Lower lobe of right lung (tissue), 2 donors: Measurements from ENCODE around the gene SSH2. TPM values are rescaled to one million over a fixed set of nuclear protein-coding genes. Genes with fewer than 3 reads are reported as not detected.

Experiments
- ATAC-seq, 2 donors: fragments of 200-7000 bp; cut with Tn5 transposase; one replicate each; pipeline ENCODE4 v1.9.1; 2020 to 2022; ENCODE audit warnings: mild to moderate bottlenecking in 2 of 2, moderate library complexity in 2 of 2
- DNase-seq: peaks from one replicate; pipeline ENCODE4 v3.0.0-alpha.2; 2020
- H3K27ac ChIP-seq: fragments of 200-600 bp; one replicate; pipeline ENCODE4 v1.8.0; 2022
- H3K27me3 ChIP-seq: fragments of 200-600 bp; one replicate; pipeline ENCODE4 v1.8.0; 2022; ENCODE audit warnings: low read depth
- H3K36me3 ChIP-seq: fragments of 200-600 bp; one replicate; pipeline ENCODE4 v1.8.0; 2022; ENCODE audit warnings: mild to moderate bottlenecking
- H3K4me1 ChIP-seq: fragments of 200-600 bp; one replicate; pipeline ENCODE4 v1.8.0; 2022
- H3K4me3 ChIP-seq: fragments of 200-600 bp; one replicate; pipeline ENCODE4 v1.8.0; 2022; ENCODE audit warnings: mild to moderate bottlenecking
- H3K9me3 ChIP-seq: fragments of 200-600 bp; one replicate; pipeline ENCODE4 v1.8.0; 2022
- CTCF ChIP-seq: fragments of 200-600 bp; IDR thresholded peaks from one replicate; pipeline ENCODE4 v1.8.0; 2022; ENCODE audit warnings: antibody characterized with exemption, mild to moderate bottlenecking
- intact Hi-C: fragments of 100-400 bp; cut with DNase I; formaldehyde crosslinking; loops from one replicate; pipeline ENCODE4 v1.11.0; 2022
- long read RNA-seq: library from polyadenylated mRNA; unstranded; transcript quantifications from one replicate; pipeline ENCODE4 v2.0.0, GENCODE V29; 2021
- total RNA-seq: library from RNA; stranded (reverse); fragmentation: NEBNext Ultra II Directional; extraction: Animal tissue kit (Norgen Biotek cat#: 25700); gene quantifications from one replicate; pipeline ENCODE4 v1.2.1, GENCODE V29; 2021
- donor health status: DM: no; HTN: yes; CAD: no; lungs with severe emphysema.

SSH2 gene
- 105 TPM for total RNA-seq
- long read RNA-seq, partial matches to known transcripts = 4 of 80 reads
- long read RNA-seq, other reads (novel, unspliced or antisense) = 75 of 80 reads

GRCh38 chr17:29929533-29930408 is at the start of gene SSH2:
TSS of gene SSH2 (minus strand) at chr17:29930228. CDS start at chr17:29930000, 228 bp downstream.
- Histone ChIP-seq H3K36me3 (no peaks in the 10 kb centered on the region), H3K4me1 (peaks cover 41% of the 10 kb centered on the region), H3K4me3 (peak within 1 kb of the TSS; percentile 84), H3K9me3 (no peaks in the 10 kb centered on the region), H3K27ac (peak within 1 kb of the TSS; percentile 86), H3K27me3 (no peaks in the 10 kb centered on the region)
- DNase-seq (peak; percentile 94), ATAC-seq (peak; percentile 96 to 97)
- intact Hi-C loops = loop anchor here (5.0 kb wide), 1 partner anchor 122 kb away; no protein-coding TSS in a partner anchor
- no peak for TF ChIP-seq CTCF

GRCh38 chr17:29977836-29978235 is 47.8 kb upstream of the SSH2 start:
- H3K9me3 ChIP-seq = no peaks in the 10 kb centered on the region
- H3K4me1 ChIP-seq = no peaks in the 10 kb centered on the region
- no peaks in the 10 kb centered on the region for H3K27me3 ChIP-seq
- no peak for TF ChIP-seq CTCF
- H3K27ac ChIP-seq = no peak overlapping the region
- no peaks in the 10 kb centered on the region for H3K36me3 ChIP-seq
- DNase-seq (no peak), ATAC-seq (no peak)
- intact Hi-C loops = no loop called here
- no peak overlapping the region for H3K4me3 ChIP-seq

GRCh38 chr17:29973005-29973404 is 43.0 kb upstream of the SSH2 start:
- no peak overlapping the region for H3K27ac ChIP-seq
- no peaks in the 10 kb centered on the region for H3K27me3 ChIP-seq
- ATAC-seq = no peak
- no peak for DNase-seq
- H3K4me3 ChIP-seq = no peak overlapping the region
- H3K9me3 ChIP-seq = no peaks in the 10 kb centered on the region
- H3K36me3 ChIP-seq = no peaks in the 10 kb centered on the region
- intact Hi-C loops = no loop called here
- H3K4me1 ChIP-seq = no peaks in the 10 kb centered on the region
- no peak for TF ChIP-seq CTCF

GRCh38 chr17:29972277-29972676 is 42.2 kb upstream of the SSH2 start:
- no peak overlapping the region for H3K27ac ChIP-seq
- intact Hi-C loops = no loop called here
- TF ChIP-seq CTCF = no peak

GRCh38 chr17:29968271-29968670 is 38.2 kb upstream of the SSH2 start:
- DNase-seq (no peak), ATAC-seq (no peak)
- TF ChIP-seq CTCF = no peak
- Histone ChIP-seq H3K4me1 (no peaks in the 10 kb centered on the region), H3K36me3 (no peaks in the 10 kb centered on the region), H3K4me3 (no peak overlapping the region), H3K9me3 (peaks cover under 1% of the 10 kb centered on the region), H3K27ac (no peak overlapping the region), H3K27me3 (no peaks in the 10 kb centered on the region)
- intact Hi-C loops = no loop called here

More at GRCh38 chr17:29972277-29972676, 42.2 kb upstream of the SSH2 start:
- Histone ChIP-seq H3K9me3 (no peaks in the 10 kb centered on the region), H3K36me3 (no peaks in the 10 kb centered on the region), H3K4me1 (no peaks in the 10 kb centered on the region), H3K4me3 (no peak overlapping the region), H3K27me3 (no peaks in the 10 kb centered on the region)
- DNase-seq = no peak
- no peak for ATAC-seq
